SU-DHL-6 (cell line): Measurements from ENCODE around the gene OR10G3.

Experiments used
- CTCF ChIP-seq: fragments of 200-600 bp; sonication (generic); IDR thresholded peaks from one replicate; pipeline ENCODE4 v1.5.1; 2017; ENCODE audit warnings: antibody characterized with exemption, mild to moderate bottlenecking, low read length, moderate library complexity; ENCODE audit not compliant: insufficient read depth, poor library complexity, severe bottlenecking
- EZH2phosphoT487 ChIP-seq: fragments of 200-600 bp; sonication (generic), shearing (Covaris generic); conservative IDR thresholded peaks from 2 replicates; pipeline ENCODE4 v1.6.1; 2018; ENCODE audit warnings: mild to moderate bottlenecking, antibody characterized with exemption, low read length, moderate library complexity, mixed read lengths

DNA sequence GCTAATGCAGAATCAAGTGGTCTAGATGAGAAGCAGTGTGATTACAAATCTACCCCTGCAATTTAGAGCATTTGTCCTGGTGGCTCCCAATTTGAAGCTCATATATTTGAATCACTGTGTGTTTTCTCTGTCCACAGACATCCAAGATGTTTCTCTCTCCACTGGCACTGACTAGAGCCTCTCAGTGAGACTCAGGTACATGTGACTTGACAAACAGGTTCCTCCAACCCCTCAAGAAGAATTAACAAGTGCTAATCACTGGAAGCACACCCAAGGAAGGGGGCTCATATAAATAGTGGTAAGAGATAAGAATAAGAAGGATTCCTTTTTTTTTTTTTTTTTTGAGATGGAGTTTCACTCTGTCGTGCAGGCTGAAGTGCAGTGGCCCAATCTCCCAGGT lies 34.4 kb upstream of the OR10G3 start:
- TF ChIP-seq CTCF (no peak), EZH2phosphoT487 (no peak)
